K562 treated with DMSO at 1 percent for 48 hours (cell line): ENCODE data around the gene ENAH. TPM values are rescaled to one million over a fixed set of nuclear protein-coding genes. Genes with fewer than 3 reads are reported as not detected.

Experiments
- total RNA-seq: library from RNA; unstranded; fragments of 300-600 nt; gene quantifications from 2 replicates; pipeline ENCODE4 v1.2.3, GENCODE V29; 2022; ENCODE audit warnings: low replicate concordance; ENCODE audit errors: extremely low read depth

ENAH gene
- not detected in 2 replicates for total RNA-seq

DNA sequence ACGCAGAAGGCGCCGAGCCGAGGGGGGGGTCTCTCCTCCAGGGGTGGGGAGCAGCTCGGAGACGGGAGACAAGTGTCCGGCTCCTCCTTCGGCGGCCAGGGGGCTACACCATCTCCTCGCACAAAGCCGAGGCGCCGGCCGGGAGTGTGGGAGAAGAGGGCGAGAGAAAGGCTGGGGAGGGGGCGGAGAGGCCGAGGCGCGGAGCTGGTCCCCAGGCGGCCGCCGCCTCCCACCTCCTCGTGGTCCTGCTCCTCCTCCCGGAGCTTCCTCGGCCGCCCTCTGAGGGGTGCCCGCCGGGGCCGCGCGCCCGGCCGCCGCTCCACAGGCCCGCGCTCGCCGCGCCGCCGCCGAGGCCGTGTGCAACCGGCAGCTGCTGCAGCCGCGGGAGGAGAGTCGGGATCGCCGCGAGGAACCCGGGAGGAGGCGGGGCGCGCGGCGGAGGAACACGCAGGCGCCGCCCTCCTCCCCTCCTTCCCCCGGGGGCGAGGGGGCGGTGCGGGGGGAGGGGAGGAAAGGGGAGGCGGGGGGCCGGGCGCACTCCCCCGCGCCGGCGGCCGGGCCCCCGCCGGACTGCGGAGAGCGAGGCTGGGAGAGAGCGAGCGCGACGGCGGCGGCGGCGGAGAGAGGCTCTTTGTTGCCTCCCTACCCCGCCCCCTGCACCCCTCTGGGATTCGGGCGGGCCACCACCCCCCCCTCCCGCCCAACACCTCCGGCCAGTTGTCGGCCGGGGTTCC lies at the start of gene ENAH:
Gene ENAH (minus strand): TSS at position 395 of the 734 bp plus-strand sequence. CDS start 433 bp downstream, outside the sequence.

Other genes with a start within 250 kb of the ENAH start
- not detected in 2 replicates for gene LBR, start 225.1 kb downstream of the ENAH start, total RNA-seq
- not detected in 2 replicates for gene SRP9, start 124.7 kb upstream of the ENAH start, total RNA-seq
- not detected in 2 replicates for gene EPHX1, start 157.0 kb upstream of the ENAH start, total RNA-seq
- gene TMEM63A, start 229.3 kb upstream of the ENAH start, total RNA-seq = not detected in 2 replicates
- gene LEFTY1, start 236.0 kb upstream of the ENAH start, total RNA-seq = not detected in 2 replicates